22Rv1 (cell line): ENCODE results near the gene BCAT1.

ENCODE experiments used
- CTCF ChIP-seq: fragments of 450-650 bp; IDR thresholded peaks from 2 replicates; pipeline ENCODE4 v1.5.1; 2017; ENCODE audit warnings: mild to moderate bottlenecking
- ZFX ChIP-seq: fragments of 450-650 bp; IDR thresholded peaks from 2 replicates; pipeline ENCODE4 v1.6.1; 2017; ENCODE audit warnings: antibody characterized with exemption, borderline replicate concordance

DNA sequence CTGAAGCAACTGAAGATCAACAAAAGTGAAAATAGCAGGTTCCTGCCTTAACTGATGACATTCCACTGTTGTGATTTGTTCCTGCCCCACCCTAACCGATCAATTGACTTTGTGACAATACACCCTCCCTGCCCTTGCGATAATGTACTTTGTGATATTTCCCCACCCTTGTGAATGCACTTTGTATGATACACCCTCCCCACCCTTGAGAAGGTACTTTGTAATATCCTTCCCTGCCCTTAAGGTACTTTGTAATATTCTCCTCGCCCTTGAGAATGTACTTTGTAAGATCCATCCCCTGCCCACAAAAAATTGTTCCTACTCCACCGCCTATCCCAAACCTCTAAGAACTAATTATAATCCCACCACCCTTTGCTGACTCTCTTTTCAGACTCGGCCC is 41.4 kb downstream of the BCAT1 start:
- TF ChIP-seq CTCF (no peak), ZFX (no peak)
